ENCODE results near the gene NDUFS5. TPM values are rescaled to one million over a fixed set of nuclear protein-coding genes. Genes with fewer than 3 reads are reported as not detected.
A peak's percentile ranks its signal among the peaks of the same experiment; 100 is the strongest.

NDUFS5 gene
- total RNA-seq, 1 experiment from 2014 or later: 367 TPM

GRCh38 chr1:39047374-39048229 lies 21.5 kb downstream of the NDUFS5 start:
- H4K20me1 ChIP-seq (ENCODE audit: control insufficient read depth, insufficient read depth, insufficient read length): no peaks in the 10 kb centered on the region
- H3K9ac ChIP-seq (ENCODE audit: extremely low read depth, insufficient read length, low read length): no peak overlapping the region
- no peak overlapping the region for H3K56ac ChIP-seq (ENCODE audit: insufficient read length, low read depth, low read length)
- no peaks in the 10 kb centered on the region for H3K4me1 ChIP-seq (ENCODE audit: insufficient read depth, low read length)
- no peak overlapping the region for H3K23ac ChIP-seq (ENCODE audit: insufficient read length, low read depth, low read length)
- no peak overlapping the region for H2BK120ac ChIP-seq (ENCODE audit: low read depth, low read length, poor library complexity, severe bottlenecking)
- H3K79me1 ChIP-seq (ENCODE audit: insufficient read depth, low read depth, low read length, poor library complexity, severe bottlenecking): no peaks in the 10 kb centered on the region
- no CpG with 5 or more reads among the region's 12 CpGs for WGBS (ENCODE audit: extremely low coverage, insufficient read length, low lambda C conversion rate)
- H4K91ac ChIP-seq (ENCODE audit: insufficient read length, low read depth, low read length): no peak overlapping the region
- H3K9me3 ChIP-seq (ENCODE audit: control insufficient read depth, low read depth, low read length): no peaks in the 10 kb centered on the region
- H3K27me3 ChIP-seq (ENCODE audit: insufficient read depth, low read length): no peaks in the 10 kb centered on the region
- H2AK5ac ChIP-seq (ENCODE audit: insufficient read length, low read length): no peak overlapping the region
- H3K14ac ChIP-seq (ENCODE audit: insufficient read depth, low read length): no peak overlapping the region
- no peak overlapping the region for H2AFZ ChIP-seq (ENCODE audit: low read length)
- H3K18ac ChIP-seq (ENCODE audit: insufficient read length, low read depth, low read length): no peak overlapping the region
- no peak for DNase-seq
- Mint-ChIP-seq H3K4me1 (peaks cover 12 to 22% of the 10 kb centered on the region in 2 experiments), H3K27ac (peak overlapping the region in 1 of 3 experiments; percentile 25; a peak in 1 of 7 replicates), H3K27me3 (ENCODE audit: low read depth) (no peaks in the 10 kb centered on the region; the same call in 1 of the 2 replicates), H3K9me3 (no peaks in the 10 kb centered on the region), H3K4me3 (no peak overlapping the region), H3K36me3 (ENCODE audit: insufficient read depth in 1 of 3, low read depth in 3 of 3) (peaks cover 5 to 25% (median 22%) of the 10 kb centered on the region in 3 experiments; a peak in 4 of 7 replicates)
- H2BK15ac ChIP-seq (ENCODE audit: low read depth, low read length): no peak overlapping the region
- H3K27ac ChIP-seq (ENCODE audit: insufficient read length, low read depth, low read length): no peak overlapping the region
- no peak overlapping the region for H2BK20ac ChIP-seq (ENCODE audit: low read depth, low read length, poor library complexity, severe bottlenecking)
- H2BK5ac ChIP-seq (ENCODE audit: insufficient read length, low read length): no peak overlapping the region
- H3K23me2 ChIP-seq (ENCODE audit: insufficient read length, low read depth, low read length, poor library complexity, severe bottlenecking): no peaks in the 10 kb centered on the region
- H3T11ph ChIP-seq (ENCODE audit: low read length): no peak overlapping the region
- no peak overlapping the region for H4K5ac ChIP-seq (ENCODE audit: insufficient read length, low read depth, low read length)
- H2BK12ac ChIP-seq (ENCODE audit: insufficient read length, low read depth, low read length): no peak overlapping the region
- no peak for TF ChIP-seq CTCF (conservative IDR thresholded peaks at IDR 0.05)
- H3K4ac ChIP-seq (ENCODE audit: low read depth, low read length): no peak overlapping the region
- no peak overlapping the region for H4K8ac ChIP-seq (replicated peaks; ENCODE audit: insufficient read length, low read depth, low read length)
- H3K4me2 ChIP-seq (ENCODE audit: insufficient read depth, insufficient read length, low read length): no peak overlapping the region
- no peaks in the 10 kb centered on the region for H3K79me2 ChIP-seq (ENCODE audit: insufficient read depth, low read length)

Data from H9 (cell line).